Left colon (tissue), 2 donors: Measurements from ENCODE around the gene HOXC13. TPM values are rescaled to one million over a fixed set of nuclear protein-coding genes. Genes with fewer than 3 reads are reported as not detected.

ENCODE experiments used
- ATAC-seq: fragments of 200-7000 bp; cut with Tn5 transposase; one replicate; pipeline ENCODE4 v1.9.1; 2020; ENCODE audit warnings: mild to moderate bottlenecking, moderate library complexity
- DNase-seq, 2 donors: peaks; one replicate each; pipeline ENCODE4 v3.0.0-alpha.2; 2020
- intact Hi-C, 2 donors: fragments of 100-400 bp; cut with DNase I in 1 of 2; cut with micrococcal nuclease in 1 of 2; formaldehyde crosslinking; loops; one replicate each; pipeline versions ENCODE4 v1.11.2 to v1.14.0; 2022; cut with DNase I, micrococcal nuclease
- total RNA-seq, 2 donors: library from RNA; stranded (reverse); fragmentation: NEBNext Ultra II Directional; extraction: Animal tissue kit (Norgen Biotek cat#: 25700); gene quantifications; one replicate each; pipeline ENCODE4 v1.2.1, GENCODE V29; 2021
- donor health status: DM: no; HTN: no; CAD: no.
- donor health status: DM: yes; HTN: yes; CAD: no.

The HOXC13 gene
- total RNA-seq, 2 donors from 2014 or later: not detected

DNA sequence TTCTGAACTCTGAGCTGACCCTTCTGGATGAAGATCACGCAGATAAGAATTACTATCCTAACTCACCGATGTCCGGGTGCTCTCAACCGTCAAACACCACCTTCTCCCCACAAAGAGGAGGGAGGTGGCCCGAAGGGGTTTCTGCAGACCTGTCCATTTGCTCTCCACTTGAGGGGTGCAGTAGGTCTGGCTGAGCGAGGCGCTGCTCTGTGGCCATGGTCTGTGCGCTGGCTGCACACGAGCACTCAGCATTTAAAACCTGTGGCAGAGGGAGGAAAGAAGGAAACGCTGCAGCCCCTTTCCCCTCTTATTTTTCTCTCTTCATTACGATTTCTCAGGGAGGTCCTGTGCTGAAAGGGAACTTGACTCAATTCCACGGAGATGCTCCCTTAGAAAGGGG is 1.5 kb upstream of the HOXC13 start:
- no peak for ATAC-seq
- DNase-seq: no peak
- intact Hi-C loops: no loop called here

DNA sequence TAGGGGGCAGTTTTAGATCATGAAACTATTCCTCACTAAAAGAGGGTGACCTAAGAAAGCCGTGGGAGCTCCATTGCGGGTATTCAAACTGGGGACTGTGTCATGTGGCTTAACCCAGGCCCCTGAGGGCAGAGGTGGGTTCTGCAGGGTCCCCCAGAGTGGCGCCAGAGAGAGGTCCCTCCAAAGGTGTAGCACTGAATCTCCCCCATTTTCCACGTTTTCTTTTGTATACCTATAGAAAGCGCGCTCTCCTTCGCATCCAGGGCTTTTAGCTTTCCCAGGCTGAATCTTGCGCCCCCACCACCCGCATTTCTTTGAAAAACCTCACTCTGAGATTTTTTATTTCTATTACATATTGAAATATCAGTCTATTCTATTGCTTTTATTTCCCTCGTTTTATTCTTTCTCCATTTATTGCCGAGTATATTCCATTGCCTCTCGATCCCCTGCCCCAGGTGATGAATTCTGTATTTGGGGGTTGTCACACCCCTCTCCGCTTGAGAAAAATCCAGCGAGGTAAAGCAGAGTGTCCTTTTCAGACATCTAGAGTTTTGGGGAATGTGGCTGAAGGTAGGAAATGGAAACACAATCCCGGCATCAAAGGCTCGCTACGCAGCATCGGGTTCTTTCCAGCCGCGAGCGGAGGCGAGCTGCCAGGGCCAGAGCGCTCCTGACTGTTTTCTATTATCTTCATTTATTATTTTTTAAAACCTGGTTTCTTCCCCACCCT is 870 bp upstream of the HOXC13 start:
- intact Hi-C loops: no loop called here
- no peak for ATAC-seq
- no peak for DNase-seq

DNA sequence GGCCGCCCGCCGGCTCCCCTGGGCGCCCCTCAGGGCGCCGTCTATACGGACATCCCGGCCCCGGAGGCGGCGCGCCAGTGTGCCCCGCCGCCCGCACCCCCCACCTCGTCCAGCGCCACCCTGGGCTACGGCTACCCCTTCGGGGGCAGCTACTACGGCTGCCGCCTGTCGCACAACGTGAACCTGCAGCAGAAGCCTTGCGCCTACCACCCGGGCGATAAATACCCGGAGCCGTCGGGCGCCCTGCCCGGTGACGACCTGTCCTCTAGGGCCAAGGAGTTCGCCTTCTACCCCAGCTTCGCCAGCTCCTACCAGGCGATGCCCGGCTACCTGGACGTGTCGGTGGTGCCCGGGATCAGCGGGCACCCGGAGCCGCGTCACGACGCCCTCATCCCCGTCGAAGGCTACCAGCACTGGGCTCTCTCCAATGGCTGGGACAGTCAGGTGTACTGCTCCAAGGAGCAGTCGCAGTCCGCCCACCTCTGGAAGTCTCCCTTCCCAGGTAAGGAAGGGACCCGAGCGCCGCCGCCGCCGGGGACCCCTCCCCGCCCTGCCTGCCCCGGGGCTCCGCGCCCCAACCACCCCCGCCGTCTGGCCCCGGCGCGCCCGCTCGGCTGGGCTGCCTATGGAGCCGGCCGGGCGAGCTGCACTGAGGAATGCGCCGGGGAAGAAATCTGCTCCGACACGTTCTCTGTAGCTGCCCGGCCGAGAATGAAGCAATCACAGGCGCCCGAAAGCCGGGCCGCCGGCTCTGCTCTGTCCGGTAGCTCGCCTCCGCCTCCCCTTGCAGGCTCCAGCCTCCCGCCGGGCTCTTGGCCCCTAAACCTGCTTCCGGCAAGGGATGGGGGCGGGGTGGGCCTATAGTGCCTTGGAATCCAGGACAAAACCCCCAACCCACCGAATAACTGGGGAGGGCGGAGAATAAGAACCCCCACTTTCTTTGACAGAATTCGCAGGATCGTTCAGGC is 794 bp downstream of the HOXC13 start:
- DNase-seq (no peak), ATAC-seq (no peak)
- intact Hi-C loops: no loop called here

DNA sequence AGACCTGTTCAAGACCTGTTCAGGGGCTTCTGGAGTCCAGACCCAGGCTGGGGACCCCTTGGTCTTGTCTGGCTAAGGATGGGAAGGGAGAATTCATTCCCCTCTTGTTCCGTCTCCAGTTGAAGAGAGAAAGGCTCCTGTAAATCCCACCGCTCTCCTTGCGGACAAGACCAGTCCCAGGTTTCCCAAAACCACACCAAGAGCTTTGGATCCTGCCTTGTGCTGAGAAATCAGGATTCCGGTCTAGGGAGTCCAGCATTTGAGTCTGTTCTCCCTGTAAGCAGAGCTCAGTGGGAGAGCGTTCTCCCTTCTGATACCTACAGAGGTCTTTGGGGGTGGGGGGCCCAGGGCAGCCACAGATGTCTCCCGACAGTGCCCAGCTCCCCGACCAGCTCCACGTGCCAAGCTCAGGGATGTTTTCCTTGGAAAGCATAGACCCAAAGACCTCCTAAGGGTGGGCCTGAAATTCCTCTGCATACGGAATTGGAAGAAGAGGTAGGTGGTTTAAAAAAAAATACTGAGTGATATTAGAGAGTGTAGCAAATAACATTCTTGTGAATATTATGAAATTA is 1.9 kb downstream of the HOXC13 start:
- intact Hi-C loops: no loop called here
- DNase-seq (no peak), ATAC-seq (no peak)

DNA sequence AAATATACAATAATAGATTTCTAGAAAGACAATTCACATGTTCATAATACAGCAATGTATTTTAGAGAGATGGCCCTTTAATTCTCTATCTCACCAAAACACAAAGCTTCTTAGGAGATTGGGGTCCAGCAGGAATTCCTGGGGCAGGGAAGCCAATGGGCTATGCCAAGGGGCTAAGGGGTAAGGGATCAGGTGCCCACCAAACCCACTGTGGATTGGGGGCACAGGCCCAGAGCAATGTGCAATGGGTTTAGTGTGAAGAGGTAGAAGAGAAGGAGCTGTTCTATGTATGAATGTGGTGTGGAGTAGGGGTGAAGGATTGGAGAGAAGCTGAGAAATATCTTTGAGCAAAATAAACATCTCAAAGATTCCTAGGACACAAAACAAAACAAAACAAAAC is 2.6 kb downstream of the HOXC13 start:
- no peak for ATAC-seq
- intact Hi-C loops: no loop called here

DNA sequence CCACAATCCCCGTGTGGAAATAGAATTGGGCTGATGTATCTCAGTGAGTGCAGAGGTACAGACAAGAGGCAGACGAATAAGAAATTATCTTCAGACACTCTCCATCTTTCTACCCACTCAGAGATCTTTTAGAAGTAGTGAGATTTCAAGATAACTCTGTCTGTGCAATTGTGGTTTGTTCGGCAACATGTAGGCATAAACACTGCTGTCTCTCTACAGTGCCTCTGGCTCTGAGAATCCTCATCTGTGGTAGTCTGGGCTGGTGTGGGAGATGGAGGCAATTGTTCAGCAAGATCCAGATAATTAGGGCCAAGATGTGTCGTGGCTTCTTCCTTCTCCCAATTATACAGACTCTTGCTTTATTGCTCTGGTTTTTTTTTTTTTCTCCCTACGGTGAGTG is 3.1 kb downstream of the HOXC13 start:
- intact Hi-C loops: no loop called here
- no peak for DNase-seq
- no peak for ATAC-seq

More for the DNA sequence above, 2.6 kb downstream of the HOXC13 start:
- no peak for DNase-seq

DNA sequence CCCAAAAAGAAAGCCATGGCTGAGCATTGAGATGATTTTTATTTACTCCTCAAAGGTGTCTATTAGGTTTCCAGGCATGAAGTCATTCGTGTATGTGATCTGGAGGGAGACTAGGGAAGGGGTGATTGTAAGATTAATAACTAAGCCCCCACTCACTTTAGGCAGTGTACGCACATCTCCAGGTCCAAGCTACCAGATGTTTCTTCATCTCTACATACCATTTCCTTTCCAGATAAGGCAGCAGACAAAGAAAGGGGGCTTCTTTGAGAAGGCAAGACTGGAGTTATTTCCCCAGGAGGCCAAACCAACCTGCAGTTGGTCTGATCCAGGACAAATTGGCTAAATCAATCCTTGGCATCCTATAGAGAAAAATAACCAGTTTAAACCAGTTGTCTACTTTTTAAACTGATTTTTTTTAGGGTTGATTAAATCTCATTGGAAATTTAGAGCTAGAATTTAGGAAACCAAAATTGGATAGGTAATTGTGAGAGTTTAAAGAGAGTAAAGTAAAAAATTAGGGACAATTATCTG is 3.9 kb downstream of the HOXC13 start:
- ATAC-seq (no peak), DNase-seq (no peak)
- intact Hi-C loops: no loop called here

DNA sequence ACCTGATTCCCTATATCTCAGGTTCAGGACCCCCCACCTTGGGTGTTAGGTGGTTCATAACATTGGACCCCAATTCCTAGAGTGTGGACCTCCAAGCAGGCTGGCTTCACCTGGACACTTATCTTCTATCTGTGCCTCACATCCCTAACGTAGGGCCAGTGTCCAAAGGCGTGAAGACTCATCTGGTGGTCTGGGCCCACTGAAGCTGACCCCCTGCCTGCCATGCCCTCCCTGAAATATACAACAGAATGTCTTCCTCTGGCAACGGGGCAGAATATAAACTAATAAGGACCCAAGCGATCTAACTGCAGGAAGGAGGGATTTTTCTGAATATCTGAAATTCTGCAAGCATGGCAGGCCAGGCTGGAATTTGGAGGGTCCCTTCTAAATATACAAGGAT is 5.6 kb downstream of the HOXC13 start:
- ATAC-seq (no peak), DNase-seq (no peak)
- intact Hi-C loops: no loop called here

DNA sequence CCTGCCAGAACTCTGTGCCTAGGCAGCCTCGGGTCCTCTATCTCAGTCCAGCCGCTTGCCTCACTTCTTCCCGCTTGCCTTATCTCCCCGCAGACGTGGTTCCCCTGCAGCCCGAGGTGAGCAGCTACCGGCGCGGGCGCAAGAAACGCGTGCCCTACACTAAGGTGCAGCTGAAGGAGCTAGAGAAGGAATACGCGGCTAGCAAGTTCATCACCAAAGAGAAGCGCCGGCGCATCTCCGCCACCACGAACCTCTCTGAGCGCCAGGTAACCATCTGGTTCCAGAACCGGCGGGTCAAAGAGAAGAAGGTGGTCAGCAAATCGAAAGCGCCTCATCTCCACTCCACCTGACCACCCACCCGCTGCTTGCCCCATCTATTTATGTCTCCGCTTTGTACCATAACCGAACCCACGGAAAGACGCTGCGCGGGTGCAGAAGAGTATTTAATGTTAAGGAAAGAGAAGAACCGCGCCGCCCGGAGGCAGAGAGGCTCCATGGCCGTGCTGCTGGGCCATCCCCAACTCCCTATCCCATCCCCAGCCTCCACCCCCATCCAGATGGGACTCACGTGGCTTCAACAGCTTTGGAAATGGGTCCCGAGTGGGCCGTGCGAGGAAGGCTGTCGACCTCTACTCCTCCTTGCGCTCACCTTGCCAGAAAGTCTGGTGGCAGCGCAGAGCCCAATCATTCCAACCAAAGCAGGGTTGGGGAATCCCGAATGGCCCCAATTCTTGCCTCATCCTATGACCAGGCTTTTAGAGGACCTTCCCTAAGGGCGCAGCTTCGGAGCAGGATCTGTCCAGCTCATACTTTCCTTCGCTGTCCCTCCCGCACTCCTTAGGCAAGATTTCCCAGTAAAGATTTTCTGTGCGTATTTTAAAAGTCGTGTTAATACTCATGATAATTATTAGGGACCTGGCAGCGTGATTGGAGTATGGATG is 6.5 kb downstream of the HOXC13 start:
- intact Hi-C loops: no loop called here
- ATAC-seq (no peak), DNase-seq (no peak)

DNA sequence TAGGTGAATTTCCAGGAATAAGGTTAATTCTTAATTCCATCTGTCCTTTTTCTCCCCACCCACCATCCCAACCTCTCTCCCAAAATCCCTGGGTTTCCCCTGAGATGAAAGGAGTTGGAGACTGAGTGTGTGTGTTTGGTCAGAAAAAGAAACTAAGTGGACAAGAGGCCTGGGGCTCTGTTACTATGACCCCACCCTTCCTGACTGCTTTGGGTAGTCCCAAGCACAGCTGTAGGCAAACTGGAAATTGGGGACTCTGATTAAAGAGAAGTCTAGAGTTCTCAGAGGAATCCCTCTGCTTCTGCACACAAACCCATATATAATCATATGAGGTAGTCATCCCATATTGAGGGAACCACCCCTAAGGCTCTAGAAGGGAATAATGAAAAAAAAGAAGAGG is 9.1 kb downstream of the HOXC13 start:
- intact Hi-C loops: no loop called here
- no peak for ATAC-seq

DNA sequence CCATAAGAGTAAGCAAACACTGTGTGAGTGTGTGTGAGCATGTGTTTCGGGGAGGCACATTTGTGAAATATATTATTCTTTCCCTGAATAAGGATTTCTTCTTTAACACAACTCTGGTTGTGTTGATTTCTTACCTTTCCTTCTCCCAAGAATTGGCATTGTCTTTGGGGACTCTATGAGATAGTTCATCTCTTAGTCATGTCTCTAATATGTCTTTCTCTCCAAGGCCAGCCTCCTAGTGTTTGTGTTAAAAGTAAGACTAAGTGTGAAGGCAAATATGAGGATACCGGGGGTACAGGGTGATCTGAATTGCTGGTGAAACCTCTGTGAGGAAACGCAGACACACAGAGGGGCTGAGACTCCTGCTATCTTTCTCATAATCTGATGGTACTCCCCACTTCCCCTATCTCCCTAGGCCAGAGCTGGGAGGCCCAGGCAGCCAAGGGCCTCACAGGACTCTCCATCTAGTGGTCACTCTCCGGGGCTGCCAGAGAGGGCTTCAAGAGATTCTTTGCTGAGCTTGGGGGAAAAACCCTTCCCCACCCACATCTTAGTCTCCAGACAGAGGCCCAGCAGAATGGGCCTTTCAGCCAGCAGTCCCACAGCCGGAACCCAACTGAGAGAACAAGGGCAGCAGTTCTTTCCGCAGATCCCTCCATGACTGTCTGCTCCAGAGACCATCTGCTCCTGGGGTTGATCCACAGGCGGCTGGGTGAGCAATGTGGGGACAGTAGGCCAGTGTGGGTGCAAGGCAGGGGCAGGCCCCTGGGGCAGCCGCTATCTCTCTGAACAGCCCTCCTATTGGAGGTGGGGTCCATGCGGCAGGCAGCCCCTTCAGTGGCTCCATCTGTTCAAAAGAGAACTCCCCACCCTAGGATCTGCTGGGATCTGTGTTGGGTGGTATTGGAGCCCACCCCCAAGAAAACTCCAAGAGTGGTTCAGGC is 10.3 kb downstream of the HOXC13 start:
- intact Hi-C loops: no loop called here
- ATAC-seq (no peak), DNase-seq (no peak)

More for the DNA sequence above, 9.1 kb downstream of the HOXC13 start:
- DNase-seq: no peak

DNA sequence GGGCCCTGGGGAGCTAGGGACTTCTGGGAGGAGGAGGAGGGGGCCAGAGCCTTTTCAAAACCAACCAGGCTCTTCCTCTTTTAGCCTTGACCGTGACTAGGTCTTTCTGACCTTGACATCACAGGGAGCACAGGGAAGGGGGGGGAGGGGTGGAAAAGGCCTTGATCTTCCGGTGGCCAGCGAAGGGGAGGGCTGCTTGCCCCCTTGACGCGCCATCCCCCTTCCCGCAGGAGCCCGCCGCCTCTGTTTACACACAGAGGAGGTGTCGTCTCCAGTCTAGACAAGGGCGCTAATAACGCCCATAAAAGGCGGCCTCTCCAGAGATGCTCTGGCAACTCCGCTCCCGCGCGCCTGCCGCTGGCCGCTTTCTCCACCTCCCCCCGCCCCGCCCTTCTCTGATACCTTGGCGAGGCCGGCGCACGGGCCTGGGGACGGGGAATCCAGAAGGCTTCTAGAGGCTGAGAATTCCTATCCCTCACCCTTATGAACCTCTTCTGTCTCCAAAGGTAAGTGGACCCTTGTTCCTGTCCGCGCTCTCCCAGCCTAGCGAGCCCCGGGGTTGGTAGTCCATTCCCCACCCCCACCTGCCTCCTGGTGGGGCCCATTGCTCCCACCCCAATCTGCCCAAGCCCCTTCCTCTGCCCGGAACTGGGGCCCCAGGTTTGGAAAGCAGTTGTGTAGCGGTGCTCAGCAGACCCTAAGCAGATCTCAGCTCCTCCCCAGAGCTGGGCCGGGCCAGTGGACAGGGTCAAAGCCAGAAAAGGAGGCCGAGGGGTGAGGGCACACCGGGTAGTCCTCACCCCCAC is 11.2 kb downstream of the HOXC13 start:
- no peak for ATAC-seq
- DNase-seq: no peak
- intact Hi-C loops: no loop called here

DNA sequence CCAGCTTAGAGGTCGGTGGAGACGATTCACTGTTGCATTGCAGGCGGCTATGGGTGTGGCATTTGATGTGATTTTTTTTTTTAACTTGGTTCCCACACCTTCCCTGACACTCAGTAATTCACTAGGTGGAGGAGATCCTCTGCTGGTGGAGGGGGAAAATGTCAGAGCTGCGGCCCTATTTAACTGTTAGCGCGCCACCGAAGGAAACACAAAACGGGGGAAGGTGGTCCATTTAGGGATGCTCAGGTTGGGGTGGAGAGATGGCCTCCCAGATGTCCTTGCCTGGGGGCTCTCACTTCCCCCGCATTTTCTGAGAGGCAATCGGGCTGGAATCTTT is 11.8 kb downstream of the HOXC13 start:
- intact Hi-C loops: no loop called here
- DNase-seq: no peak
- no peak for ATAC-seq

DNA sequence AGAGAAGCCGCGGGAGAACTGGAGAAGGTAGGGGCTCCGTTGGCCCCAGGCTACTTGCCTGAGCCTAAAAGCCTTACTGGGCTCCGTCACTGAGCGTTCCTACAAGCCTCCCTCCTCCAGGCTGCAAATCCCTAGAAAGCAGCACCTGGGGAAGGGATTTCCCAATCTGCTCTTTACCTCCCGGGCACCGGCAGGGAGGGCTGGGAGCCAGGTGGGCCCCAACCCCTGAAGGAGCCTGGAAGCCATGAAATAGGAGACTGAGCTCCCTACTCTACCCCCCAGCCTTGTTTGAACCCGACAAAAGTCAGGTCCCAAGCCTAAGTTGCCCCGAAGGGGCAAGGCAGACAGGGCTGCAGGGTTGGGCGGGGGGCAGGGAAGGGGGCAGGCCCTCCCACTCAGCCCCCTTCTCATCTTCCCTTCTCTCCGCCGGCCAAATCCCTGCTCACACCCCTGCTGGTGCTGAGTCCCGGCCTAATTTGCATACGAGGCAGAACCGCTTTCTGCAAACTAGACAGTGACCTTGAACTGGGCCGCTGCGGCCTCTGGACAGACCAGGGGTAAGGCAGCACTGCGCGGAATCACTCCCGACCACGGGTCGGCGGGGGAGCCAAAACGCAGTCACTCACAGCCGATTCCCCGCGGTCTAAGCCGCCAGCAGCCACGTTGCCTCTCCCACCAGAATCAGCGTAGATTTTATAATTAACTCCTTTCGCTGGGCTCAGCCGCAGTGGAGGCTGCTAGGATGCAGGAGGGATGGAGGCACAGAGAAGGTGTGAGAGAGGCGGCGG is 12.4 kb downstream of the HOXC13 start:
- ATAC-seq (no peak), DNase-seq (no peak)
- intact Hi-C loops: no loop called here

DNA sequence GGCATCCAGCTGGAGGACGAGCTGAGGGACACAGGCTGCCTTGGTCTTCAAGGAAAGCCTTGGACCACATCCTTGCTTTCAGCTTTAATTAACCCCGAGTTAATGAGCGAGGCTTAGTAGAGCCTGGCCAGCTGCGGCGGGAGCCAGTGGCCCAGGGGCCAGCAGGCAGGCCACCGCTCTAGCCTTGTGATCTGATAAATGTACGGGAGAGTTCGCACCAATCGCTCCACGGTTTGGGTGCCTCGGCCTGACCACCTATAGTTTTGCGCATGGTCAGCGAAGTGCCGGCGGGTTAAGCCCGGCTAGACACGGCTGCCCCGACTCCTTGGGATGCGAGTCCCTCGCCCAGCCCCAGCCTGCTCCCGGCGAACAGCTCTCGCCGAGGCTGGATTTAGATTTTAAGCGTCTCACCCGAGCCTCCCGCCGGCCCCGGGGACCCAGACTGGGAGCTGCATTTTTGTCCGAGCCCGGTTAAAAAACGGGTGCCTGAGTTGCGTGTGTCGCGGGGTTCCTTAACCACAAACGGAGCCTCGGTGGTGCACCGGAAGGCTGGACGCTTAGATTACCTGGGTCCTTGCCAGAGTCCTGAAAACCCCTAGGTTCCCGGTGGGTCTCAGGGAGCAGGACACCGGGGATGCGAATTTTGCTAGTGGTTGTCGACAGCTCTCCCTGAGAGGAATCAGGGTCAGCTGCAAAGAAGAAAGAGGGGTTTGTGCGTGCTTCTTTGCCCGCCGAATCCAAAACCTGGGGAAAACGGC is 13.1 kb downstream of the HOXC13 start:
- no peak for ATAC-seq
- DNase-seq: no peak
- intact Hi-C loops: no loop called here
